ENCODE measurements around the gene CLCN1. TPM values are rescaled to one million over a fixed set of nuclear protein-coding genes. Genes with fewer than 3 reads are reported as not detected.

CLCN1 gene
- total RNA-seq, 1 experiment from 2014 or later, result not detected

GRCh38 chr7:143384661-143385631 lies 69.0 kb downstream of the CLCN1 start:
- Mint-ChIP-seq H3K9me3 (ENCODE audit: unreplicated experiment) (no peaks in the 10 kb centered on the region), H3K4me1 (ENCODE audit: insufficient read depth, unreplicated experiment) (peaks cover 13% of the 10 kb centered on the region), H3K4me3 (ENCODE audit: unreplicated experiment) (no peak overlapping the region), H3K36me3 (ENCODE audit: insufficient read depth, unreplicated experiment) (peaks cover 31% of the 10 kb centered on the region), H3K27me3 (ENCODE audit: insufficient read depth, unreplicated experiment) (no peaks in the 10 kb centered on the region), H3K27ac (ENCODE audit: low read depth, unreplicated experiment) (no peak overlapping the region)
- CTCF ChIA-PET, result interaction anchor here (0.6 to 1.6 kb wide), 6 partner anchors 13 to 145 kb away, joined by 3 to 7 read pairs (median 4); no protein-coding TSS in a partner anchor
- no peak for DNase-seq (ENCODE audit: unreplicated experiment)
- BruUV-seq (replicated peaks), result no TSS peak
- TF ChIP-seq, protein P1, sequence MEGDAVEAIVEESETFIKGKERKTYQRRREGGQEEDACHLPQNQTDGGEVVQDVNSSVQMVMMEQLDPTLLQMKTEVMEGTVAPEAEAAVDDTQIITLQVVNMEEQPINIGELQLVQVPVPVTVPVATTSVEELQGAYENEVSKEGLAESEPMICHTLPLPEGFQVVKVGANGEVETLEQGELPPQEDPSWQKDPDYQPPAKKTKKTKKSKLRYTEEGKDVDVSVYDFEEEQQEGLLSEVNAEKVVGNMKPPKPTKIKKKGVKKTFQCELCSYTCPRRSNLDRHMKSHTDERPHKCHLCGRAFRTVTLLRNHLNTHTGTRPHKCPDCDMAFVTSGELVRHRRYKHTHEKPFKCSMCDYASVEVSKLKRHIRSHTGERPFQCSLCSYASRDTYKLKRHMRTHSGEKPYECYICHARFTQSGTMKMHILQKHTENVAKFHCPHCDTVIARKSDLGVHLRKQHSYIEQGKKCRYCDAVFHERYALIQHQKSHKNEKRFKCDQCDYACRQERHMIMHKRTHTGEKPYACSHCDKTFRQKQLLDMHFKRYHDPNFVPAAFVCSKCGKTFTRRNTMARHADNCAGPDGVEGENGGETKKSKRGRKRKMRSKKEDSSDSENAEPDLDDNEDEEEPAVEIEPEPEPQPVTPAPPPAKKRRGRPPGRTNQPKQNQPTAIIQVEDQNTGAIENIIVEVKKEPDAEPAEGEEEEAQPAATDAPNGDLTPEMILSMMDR (IDR thresholded peaks at IDR 0.05; ENCODE audit: unreplicated experiment), result no peak
- intact Hi-C loops (cut with micrococcal nuclease), result loop anchor here (5.0 kb wide), 1 partner anchor 517 kb away; the partner anchor contains the start of gene TCAF1
- POLR2A ChIA-PET, result interaction anchor here (1.0 to 1.5 kb wide), 5 partner anchors 8 to 47 kb away, joined by 3 to 6 read pairs (median 3); no protein-coding TSS in a partner anchor

GRCh38 chr7:143385891-143386781 lies 70.2 kb downstream of the CLCN1 start:
- H3K4me1 Mint-ChIP-seq (ENCODE audit: insufficient read depth, unreplicated experiment), result peaks cover 16% of the 10 kb centered on the region
- H3K36me3 Mint-ChIP-seq (ENCODE audit: insufficient read depth, unreplicated experiment), result peaks cover 33% of the 10 kb centered on the region
- POLR2A ChIA-PET, result no interaction called here
- no peak for DNase-seq (ENCODE audit: unreplicated experiment)
- H3K9me3 Mint-ChIP-seq (ENCODE audit: unreplicated experiment), result no peaks in the 10 kb centered on the region
- no TSS peak for BruUV-seq (replicated peaks)
- intact Hi-C loops (cut with micrococcal nuclease), result no loop called here
- no peak overlapping the region for H3K27ac Mint-ChIP-seq (ENCODE audit: low read depth, unreplicated experiment)
- H3K4me3 Mint-ChIP-seq (ENCODE audit: unreplicated experiment), result no peak overlapping the region
- TF ChIP-seq, protein P1 (IDR thresholded peaks at IDR 0.05; ENCODE audit: unreplicated experiment), result no peak
- no peaks in the 10 kb centered on the region for H3K27me3 Mint-ChIP-seq (ENCODE audit: insufficient read depth, unreplicated experiment)
- CTCF ChIA-PET, result interaction anchor here (0.6 to 1.0 kb wide), 5 partner anchors 30 to 145 kb away, joined by 3 to 5 read pairs (median 3); no protein-coding TSS in a partner anchor

DNA sequence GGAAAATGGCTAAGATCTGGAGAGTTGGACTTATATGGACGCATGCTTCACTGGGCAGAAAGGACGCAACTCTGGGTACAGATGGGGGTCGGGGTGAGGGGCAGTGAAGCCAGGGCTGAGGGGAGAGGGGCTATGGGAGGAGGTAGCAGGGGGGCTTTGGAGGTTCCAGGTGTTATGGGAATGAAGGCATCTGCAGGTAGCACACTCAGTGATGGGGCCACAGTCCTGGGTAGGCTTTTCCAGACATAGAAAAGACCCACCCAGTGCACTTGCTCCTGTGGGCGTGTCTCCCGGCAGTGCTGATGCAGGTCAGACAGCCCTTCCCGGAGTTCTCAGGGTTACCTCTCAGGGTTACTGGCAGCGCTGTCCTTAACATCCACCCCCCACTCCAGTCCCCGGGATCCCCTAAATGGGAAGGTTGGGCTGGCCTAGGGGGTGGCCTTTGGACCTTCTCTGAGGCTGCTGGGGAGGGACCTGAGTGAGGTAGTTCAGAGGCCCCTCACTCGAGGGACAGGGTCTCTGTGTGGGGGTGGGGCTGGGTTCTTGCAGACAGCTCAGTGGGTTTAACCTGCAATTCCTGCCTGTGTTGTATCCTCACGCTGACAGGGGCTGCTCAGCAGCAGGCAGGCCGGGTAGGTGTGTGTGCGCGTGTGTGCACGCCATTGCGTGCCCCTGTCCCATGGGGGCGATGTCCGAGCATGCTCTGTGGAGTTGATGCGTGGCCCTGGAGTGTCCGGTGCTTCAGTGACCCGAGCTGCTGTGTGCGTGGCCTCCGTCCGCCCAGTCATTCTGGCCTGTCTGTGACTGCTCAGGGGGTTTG lies 71.5 kb downstream of the CLCN1 start:
- Mint-ChIP-seq H3K4me3 (ENCODE audit: unreplicated experiment) (no peak overlapping the region), H3K9me3 (ENCODE audit: unreplicated experiment) (no peaks in the 10 kb centered on the region), H3K4me1 (ENCODE audit: insufficient read depth, unreplicated experiment) (peaks cover 16% of the 10 kb centered on the region), H3K27ac (ENCODE audit: low read depth, unreplicated experiment) (no peak overlapping the region), H3K36me3 (ENCODE audit: insufficient read depth, unreplicated experiment) (peaks cover 43% of the 10 kb centered on the region), H3K27me3 (ENCODE audit: insufficient read depth, unreplicated experiment) (no peaks in the 10 kb centered on the region)
- intact Hi-C loops (cut with micrococcal nuclease), result no loop called here
- TF ChIP-seq, protein P1 (IDR thresholded peaks at IDR 0.05; ENCODE audit: unreplicated experiment), result no peak
- no peak for DNase-seq (ENCODE audit: unreplicated experiment)
- POLR2A ChIA-PET, result no interaction called here
- BruUV-seq (replicated peaks), result no TSS peak
- CTCF ChIA-PET, result interaction anchor here (0.7 to 1.1 kb wide), 3 partner anchors 29 to 127 kb away, joined by 3 to 5 read pairs (median 4); partner anchors contain the start of gene GSTK1

Data from MCF 10A (cell line).